HG03159 (cell line): ENCODE results near the gene ELMOD3.
"Not testable (repeated sequence)": the region's sequence is repeated elsewhere in the genome, so short reads cannot be mapped to it uniquely, and the experiment has no call there.

Source experiments
- ATAC-seq: cut with Tn5 transposase; IDR thresholded peaks from one replicate; pipeline ENCODE4 v1.9.1; 2021; ENCODE audit warnings: mild to moderate bottlenecking, moderate library complexity; ENCODE audit not compliant: unreplicated experiment

The ELMOD3 gene

GRCh38 chr2:85439569-85439968 is 85.0 kb downstream of the ELMOD3 start:
- ATAC-seq: not testable (repeated sequence)

- ATAC-seq: no peak
Observed at GRCh38 chr2:85439986-85440385, 85.4 kb downstream of the ELMOD3 start.

DNA sequence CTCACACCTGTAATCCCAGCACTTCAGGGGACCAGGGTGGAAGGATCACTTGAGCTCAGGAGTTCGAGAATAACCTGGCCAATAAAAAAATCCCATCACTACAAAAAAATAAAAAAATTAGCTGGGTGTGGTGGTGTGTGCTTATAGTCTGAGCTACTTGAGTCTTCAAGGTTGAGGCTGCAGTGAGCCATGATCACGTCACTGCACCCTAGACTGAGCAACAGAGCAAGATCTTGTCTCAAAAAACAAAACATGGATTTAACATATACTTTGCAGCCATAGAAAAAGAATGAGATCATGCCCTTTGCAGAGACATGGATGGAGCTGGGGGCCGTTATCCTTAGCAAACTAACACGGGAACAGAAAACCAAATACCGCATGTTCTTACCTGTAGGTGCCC is 86.2 kb downstream of the ELMOD3 start:
- no peak for ATAC-seq
